ENCODE measurements around the gene ECD.

ECD gene

DNA sequence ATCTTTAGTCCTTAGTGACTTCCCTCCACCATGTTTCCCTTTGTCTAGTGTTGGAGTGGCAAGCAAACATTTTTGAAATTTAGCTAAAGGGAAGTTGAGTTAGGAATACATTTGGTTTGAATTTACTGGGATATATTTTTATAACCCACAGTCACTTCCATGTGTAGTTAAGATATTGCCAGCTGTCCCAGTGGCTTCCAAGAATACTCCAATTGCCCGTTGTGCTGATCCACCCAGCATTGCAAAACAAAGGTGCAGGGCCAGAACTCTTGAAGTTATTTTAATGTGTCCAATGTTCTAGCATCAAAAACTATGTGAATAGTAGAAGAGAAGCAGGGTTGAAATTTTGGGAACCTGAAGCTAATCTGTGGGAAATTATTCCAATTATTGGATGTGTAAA is 68.7 kb downstream of the ECD start:
- no peak for DNase-seq (ENCODE audit: low read depth)
- H3K4me3 ChIP-seq (ENCODE audit: low read depth, low read length) = no peak overlapping the region
- no peak for TF ChIP-seq CTCF (IDR thresholded peaks at IDR 0.05; ENCODE audit: low read depth, low read length, missing control alignments)

GRCh38 chr10:73097305-73097670 is 70.5 kb downstream of the ECD start:
- no peak for DNase-seq (ENCODE audit: low read depth)
- peak overlapping the region; percentile 46 for H3K4me3 ChIP-seq (ENCODE audit: low read depth, low read length)
- no peak for TF ChIP-seq CTCF (IDR thresholded peaks at IDR 0.05; ENCODE audit: low read depth, low read length, missing control alignments)

DNA sequence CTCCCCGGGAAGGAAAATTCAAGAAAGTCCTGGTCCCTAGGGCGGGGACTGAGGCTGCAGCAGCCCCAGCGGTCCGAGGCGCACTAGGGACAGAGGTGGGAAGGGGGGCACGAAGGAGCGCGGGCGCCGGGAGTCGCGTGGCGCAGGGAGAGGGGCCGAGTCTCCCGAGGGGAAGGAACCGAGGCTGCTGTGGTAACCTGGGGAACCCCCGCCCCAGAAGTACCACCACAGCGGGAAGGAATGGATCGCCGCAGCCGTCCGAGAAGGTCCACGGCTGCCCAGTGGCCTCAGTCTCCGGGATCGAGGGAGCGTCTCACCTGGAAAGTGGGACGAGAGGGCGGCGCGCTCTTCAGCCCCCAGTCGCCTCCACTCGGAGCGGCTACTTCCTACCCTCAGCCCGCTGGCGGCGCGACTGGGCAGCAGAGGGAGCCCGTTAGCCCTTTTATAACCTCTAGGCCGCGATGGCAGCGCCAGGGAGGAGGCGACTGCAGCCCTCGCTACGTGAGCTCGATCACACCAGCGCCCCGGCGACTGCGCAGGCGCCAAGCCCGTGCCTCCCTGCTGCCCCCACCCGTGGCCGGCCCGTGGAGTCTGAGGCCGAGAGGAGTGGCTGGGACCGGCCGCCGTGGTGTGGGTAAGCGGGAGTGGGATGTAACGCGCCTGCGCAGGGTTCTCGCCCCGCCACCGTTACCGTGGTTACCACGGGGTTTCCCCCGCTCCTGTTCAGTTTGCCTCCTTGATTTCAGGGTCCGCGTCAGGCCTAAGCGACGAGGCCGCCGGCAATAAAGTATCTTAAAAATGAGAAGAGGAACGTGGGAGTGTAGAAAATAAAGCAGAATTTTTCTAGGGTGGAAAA is 71.1 kb downstream of the ECD start, which contains the start of gene P4HA1:
P4HA1 (minus strand) TSS at position 418 of the 856 bp plus-strand sequence. CDS start 21,983 bp downstream, outside the sequence.
- DNase-seq (ENCODE audit: low read depth) = peak; percentile 93
- peak; percentile 64 for TF ChIP-seq CTCF (IDR thresholded peaks at IDR 0.05; ENCODE audit: low read depth, low read length, missing control alignments)
- H3K4me3 ChIP-seq (ENCODE audit: low read depth, low read length) = peak within 1 kb of the TSS; percentile 90

- peak; percentile 48 for DNase-seq (ENCODE audit: low read depth)
- no peak for TF ChIP-seq CTCF (IDR thresholded peaks at IDR 0.05; ENCODE audit: low read depth, low read length, missing control alignments)
These were observed 71.8 kb downstream of the ECD start for GRCh38 chr10:73096041-73096448.

DNA sequence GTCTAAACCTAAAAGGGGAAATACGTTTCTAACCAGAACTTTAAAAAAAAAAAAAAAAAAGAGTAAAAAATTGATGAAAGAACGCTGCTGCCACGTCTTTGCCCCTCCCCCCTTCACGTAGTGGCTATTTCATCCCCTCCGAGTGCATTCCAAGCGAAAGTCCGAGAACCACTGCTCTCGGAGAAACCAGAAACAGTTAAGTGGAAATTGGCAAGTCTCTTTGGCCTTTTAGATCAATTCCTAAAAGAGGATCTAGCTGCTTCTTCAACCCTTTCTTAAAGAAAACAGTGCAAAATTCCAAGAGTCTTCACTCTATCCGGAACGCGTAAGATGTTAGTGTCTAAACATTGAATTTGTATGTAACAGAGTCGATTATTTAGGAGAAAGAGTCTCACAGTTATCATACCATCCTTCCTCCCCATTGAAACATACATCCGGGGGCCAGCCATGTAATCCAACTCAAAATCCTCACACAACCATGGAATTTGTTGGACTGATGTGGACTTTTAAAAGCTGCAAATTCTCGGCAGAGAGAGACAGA is 72.3 kb downstream of the ECD start:
- no peak for DNase-seq (ENCODE audit: low read depth)
- peak overlapping the region; percentile 90 for H3K4me3 ChIP-seq (ENCODE audit: low read depth, low read length)
- TF ChIP-seq CTCF (IDR thresholded peaks at IDR 0.05; ENCODE audit: low read depth, low read length, missing control alignments) = no peak

More at GRCh38 chr10:73096041-73096448, 71.8 kb downstream of the ECD start:
- peak overlapping the region; percentile 90 for H3K4me3 ChIP-seq (ENCODE audit: low read depth, low read length)

DNA sequence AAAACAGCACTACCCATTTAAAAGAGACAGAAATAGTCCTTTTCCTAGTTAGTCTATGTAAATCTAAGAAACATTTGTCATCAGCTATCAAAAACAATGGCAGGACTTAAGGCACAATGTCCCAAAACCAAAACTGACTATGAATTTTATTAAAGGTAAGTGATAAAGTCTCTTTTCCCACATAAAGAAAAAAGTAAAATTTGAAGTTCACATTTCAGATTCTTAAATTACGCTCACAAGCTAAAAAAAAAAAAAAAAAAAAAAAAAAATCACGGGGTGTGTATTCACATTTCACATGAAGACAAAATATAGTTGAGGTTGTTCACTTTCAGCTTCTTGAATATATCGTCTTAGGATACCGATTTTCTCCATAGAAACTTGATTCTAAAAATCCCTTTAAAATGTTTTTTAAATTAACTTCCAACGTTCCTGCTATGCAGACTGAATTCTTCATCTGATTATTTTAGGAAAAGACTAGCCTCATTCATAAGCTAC is 72.8 kb downstream of the ECD start:
- TF ChIP-seq CTCF (IDR thresholded peaks at IDR 0.05; ENCODE audit: low read depth, low read length, missing control alignments) = no peak
- DNase-seq (ENCODE audit: low read depth) = no peak
- H3K4me3 ChIP-seq (ENCODE audit: low read depth, low read length) = peak overlapping the region; percentile 90

Measured in GM12864 (cell line).